ENCODE data around the gene NDUFAF2.

Gene NDUFAF2

DNA sequence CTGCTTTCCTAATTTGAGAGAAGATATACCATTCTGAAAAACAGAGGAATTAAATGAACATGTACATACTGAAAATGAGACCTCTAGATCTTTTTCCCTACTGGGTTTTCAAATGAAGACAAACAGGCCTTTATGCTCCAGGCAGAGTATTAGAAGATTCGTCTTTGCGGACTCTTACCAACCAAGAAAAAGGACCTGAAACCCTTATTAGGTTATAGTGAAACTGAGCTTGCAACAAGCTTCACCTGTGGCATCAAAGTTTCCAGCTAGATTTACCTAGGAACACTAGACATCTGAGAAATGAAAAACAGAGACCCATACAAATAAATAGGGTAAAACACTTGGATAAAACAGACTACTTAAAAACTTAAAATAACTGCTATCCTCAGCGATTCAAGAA is 171.0 kb downstream of the NDUFAF2 start:
- no peak for DNase-seq

DNA sequence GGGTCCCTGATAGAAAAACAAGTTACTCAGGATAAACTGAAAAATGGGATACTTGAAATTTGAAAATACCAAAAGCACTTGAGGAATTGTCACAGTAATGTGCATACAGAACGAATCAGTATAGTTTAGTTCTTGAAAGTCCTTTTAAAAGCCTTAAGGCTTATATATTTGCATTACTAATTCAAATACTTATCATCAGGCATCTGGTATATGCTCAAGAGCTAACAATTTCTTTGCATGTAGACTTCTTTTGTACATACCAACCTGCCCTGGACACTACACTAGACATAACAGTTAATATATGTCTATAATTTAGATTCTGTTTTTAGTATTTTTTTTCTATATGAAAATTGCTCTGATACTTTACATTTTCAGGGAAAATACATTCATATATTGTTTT is 174.1 kb downstream of the NDUFAF2 start:
- DNase-seq = no peak

DNA sequence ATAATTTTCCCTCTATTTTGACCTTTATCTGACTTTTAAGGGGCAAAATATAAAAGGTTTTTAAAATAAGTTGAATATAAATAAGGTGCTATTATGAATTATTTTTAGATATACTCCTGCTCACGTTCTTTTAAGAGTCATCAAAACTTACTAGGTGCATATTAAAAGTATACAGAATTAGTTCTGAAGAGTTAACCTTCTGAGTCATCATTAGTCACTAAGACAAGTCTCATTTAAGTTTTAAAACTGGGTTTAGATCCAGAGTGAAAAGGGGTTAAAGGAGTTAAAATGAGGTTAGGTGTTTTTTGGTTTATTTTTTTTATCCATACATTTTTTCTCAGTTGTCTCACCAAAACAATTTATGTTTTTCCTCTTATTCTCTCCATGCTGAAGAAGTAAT is 175.5 kb downstream of the NDUFAF2 start:
- DNase-seq = no peak

DNA sequence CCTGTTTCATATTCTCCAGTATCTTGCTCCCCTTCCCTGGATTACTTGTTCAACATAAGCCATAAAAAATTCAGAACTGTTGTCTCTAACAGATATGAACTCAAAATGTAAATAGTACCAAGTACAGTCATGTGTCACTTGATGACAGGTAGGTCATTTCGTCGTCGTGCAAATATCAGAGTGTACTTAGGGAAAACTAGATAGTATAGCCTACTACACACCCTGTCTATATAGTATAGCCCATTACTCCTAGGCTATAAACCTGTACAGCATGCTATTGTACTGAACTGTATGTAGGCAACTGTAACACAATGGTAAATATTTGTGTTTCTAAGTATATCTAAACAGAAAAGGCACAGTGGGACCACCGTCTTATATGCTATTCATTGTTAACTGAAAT is 178.1 kb downstream of the NDUFAF2 start:
- no peak for DNase-seq

DNA sequence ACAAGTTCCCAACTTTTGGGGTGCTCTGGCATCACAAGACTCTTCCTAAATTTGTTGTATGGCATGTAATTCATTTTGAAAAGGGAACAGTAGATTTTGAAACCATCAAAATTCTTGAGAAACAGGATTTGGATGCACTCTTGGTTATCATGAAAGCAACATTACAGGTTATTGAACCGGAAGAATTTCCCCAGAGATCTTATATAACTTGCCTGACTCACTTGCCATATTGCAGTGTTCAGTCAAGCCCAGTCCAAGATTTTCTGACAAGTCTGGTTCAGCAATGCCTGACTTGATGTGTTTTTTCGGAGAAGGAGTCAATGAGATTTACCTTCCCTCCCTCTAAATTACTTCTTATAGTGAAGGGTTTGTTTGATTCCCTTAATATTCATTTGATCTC is 185.3 kb downstream of the NDUFAF2 start:
- no peak for DNase-seq

DNA sequence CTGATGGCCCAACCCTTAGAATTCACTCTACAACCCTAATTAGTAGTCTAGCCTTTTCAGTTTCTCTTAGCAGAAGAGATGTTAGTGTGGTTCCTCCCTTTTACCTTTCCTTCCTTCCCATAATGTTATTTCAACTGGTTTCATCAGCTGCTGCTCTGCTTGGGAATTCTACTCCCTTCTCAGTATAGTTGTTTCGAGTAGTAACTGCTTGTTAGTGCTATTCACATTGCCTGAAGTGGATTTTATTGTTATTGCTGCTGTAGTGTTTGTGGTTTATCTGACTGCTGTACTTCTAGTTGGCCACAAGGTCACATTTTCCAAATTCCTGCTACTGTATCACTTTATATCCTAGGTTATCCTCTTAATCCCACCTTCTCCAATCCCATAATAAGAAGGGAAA is 187.6 kb downstream of the NDUFAF2 start:
- no peak for DNase-seq

DNA sequence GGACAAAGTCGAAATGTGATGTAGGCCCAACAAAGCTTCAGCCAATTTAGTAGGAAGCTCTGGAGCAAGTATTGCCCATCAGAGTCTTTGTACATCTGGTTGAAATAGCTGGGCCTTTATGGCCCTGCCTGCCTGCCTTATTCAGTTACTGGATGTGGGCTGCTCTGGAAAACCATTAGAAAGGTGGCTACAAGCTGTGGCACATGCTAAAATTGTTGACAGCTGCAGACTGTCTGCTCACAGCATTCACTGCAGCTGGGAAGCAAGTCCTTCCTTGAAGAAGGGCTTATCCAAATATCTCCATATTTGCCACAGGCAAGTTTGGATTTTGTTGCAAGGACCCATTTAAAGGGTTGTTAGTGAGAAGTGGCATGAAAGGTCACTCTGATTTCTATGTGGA is 192.8 kb downstream of the NDUFAF2 start:
- DNase-seq = no peak

DNA sequence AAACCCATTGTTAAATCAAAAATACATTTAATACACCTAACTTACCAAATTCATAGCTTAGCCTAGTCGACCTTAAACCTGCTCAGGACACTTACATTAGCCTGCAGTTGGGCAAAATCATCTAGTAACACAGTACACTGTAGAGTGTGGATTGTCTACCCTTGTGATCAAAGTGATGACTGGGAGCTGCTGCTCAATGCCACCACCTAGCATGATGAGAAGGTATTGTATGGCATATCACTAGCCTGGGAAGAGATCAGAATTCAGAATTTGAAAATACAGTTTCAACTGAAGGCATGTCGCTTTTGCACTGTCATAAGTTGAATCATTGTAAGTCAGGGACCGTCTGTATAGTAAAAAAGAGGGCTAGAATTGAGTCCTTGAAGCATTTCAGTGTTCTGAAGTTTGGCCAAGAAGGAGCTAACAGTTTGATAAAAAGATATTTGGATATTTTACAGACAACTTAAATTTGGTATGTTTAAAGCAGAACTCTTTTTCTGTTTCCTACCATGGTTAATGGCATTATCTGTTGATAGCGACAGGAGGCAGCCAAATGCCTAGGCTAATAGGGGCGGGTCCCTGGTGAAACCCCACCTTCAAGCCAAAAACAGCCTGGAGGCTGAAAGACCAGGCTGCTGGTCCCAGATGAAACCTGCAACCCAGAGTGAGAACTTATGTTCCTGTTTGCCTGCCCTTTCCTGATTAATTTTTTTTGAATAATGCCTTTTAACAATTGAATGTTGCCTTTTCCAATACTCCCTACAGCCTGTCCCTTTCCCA is 194.3 kb downstream of the NDUFAF2 start:
- DNase-seq = no peak

DNA sequence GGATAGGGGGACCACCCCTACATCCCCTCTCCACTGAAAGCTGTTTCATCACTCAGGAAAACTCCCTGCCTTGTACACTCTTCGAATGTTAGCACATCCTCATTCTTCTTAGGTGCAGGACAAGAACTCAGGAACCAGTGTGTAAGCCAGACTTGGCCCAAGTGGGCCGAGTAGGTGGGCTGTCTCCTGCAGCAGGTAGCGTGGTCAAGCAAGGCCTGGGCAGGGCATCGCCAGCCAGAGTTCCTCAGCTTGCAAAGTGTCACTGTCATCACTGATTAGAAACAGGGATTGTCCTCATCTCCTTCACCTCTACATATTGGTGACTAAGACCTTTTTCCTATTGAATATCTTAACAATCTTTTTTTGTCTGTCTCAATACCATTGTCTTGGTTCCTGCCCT is 194.9 kb downstream of the NDUFAF2 start:
- no peak for DNase-seq

DNA sequence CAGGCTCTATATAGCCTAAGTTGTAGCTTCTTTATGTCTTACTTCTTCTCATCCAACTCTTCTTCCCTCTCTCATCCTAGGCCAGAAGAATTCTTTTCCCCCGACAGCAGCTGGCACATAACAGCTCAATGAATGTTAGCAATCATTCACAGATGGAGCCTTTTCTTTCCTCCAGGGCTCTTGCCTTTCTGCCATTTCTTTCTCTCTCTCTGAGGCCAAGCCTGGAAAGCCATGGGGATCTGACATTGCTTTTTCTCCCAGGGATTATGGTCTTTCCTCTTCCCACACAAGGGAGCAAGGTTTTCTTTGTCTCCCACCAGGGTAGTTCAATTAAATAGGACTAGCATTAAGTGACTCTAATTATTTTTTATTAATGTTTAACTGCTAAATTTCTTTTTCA is 196.8 kb downstream of the NDUFAF2 start:
- DNase-seq = no peak

DNA sequence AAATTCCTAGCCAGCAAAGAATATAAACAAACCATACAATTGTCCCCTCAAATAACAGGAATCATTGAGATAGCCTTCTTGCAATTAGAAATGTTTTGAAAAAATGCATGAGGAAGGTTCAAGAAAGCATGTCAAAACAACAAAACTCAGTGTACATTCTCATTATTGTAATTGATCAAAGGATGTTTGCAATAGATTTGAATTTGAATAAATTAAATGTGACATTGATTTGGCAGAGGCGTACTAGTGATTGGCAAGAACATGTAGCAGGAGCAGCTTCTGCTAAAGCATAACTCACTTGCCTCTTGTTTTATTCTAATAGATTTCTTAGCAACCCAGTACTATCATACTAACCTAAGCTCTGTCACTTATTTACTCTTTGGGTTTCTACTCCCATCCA is 197.4 kb downstream of the NDUFAF2 start:
- no peak for DNase-seq

DNA sequence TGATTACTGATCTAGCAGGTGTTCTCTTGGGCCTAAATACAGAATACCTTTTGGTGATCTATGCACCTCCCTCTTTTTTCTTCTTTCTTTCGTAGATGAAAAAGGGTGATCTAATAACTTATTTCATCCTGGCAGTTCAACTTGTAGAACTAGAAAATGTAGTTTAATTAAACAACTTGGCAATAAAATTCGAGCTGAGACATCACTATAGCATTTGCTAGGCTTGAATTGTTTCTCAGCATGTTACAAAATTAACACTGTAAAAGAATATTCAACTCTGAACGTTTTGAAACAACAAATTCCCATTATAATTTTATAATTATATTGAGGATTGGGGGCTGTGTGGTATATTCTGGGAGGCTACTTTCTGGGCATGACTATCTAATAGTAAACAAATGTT is 197.8 kb downstream of the NDUFAF2 start:
- DNase-seq = no peak

DNA sequence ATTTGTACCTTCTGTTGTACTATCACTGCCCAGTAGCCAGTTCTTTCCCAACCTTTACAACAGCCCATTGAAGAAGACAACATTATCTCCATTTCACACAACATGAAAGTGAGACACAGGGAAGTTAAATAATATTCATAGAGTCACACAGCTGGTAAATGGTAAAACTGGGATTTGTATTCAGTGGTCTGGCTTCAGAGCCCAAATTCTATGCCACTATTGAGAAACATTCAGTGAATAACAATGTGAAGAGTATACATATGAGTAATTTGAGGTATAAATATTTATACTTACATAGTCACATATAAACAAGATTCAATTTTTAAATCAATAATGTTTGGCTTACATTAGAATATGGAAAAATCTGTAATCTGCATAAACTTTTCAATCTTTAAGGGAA is 203.5 kb downstream of the NDUFAF2 start:
- DNase-seq = no peak

DNA sequence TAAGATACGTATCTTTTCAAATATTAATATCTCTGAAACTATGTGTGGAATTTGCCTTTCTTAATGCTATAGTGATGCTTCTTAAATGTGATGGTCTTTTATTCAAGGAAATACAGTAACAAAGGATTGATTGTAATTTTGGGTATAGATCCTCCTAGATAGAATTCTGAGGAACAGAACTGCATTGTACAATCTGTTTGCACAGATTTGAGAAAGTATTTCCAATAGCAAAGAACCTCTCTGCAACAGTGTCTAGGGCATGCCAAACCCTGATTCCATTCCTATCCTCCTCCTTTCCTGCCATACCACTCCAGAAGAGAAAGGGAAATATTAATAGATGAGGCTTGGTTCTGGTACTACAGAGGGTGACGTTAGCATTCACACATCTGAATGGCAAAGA is 206.9 kb downstream of the NDUFAF2 start:
- DNase-seq = no peak

DNA sequence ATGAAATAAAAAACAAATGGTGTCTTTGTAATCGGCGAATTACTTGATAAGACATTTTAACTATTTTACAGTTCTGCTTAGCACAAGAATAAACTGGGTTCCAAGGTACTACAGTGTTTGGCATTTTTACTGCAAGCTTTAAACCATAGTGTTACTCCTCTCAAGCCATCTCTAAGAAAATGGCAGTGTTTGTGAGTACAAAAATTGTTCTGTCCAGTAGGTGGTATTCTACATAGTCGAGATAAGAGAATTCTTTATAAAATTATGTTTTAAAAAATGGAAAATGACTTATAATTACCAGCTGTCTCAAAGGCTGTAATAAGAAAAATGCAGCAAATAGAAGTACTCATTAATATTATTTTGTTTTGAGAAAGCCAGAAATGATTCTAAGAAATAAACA is 214.1 kb downstream of the NDUFAF2 start:
- DNase-seq = no peak

DNA sequence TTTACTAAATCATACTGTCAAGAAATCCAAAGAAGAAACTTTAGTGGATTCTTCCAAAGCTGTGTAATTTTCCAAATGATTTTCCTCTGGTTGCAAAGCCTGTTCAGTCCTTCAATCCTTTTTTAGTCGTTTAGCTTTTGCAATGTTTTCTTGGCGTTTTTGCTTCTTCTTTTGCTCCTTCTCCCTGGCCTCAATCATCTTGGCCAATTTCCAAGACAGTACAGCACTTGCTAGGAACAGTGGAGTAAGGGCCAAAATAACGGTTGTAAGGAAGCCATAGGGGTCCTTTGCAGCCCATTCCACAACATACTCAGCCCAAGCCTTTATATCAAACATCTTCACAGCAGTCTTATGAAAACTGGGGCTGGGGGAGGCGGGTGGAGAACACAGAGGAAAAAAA is 214.8 kb downstream of the NDUFAF2 start:
- no peak for DNase-seq

DNA sequence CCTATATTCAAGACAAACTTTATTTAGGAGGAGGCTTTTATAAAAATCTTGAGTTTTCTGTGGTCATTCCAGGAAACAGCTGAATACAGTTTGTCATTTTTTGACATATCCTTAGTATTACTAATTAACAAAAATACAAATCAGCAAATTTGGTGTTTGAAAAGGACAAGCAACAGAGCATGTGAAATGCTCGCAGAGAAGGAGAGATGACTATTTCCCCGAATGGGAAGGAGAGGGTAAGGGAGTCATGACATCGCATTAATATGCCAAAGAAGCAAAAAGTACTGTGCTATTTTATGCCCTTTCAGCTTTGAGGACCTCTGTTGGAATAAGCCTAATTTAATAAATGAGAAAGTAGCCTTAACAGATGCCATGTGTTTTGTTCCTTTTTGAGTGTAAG is 215.5 kb downstream of the NDUFAF2 start:
- no peak for DNase-seq

DNA sequence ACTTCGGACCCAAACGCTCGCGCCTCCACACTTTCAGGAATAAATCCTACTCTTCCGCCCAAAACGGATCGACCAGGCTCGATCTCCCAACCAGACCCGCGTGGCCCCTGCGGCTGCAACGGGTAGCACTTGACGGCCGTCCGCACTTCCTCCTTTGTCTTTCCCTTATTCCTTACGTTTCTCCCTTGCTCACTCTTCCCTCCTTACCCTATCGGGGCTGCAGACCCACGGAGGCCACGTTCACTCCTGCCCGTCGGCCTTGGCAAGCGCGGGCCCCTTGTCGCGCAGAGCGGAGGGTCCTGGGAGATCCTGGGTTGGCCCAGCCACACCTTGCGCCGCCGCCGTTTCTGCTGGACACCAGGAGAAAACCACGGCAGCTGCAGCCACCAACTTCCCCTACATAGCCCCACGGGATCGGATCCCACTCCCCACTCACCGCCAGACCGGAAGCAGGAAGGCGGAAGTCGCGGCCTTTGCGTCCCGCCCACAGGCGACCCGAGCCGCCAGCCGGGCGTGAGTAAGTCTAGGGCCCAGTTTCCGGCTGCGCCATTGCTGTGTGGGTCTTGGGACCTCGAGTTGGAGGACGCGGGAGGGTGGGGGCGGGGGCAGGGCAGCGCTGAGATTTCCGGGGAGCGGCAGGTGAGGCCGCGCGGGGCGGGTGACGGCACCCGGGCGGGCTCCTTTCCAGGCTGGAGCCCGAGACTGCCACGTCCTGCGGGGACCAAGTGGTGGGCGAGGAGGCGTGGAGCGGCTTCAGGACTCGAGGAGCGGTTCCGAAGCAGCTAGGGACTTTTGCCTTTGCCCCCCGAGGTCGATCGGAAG is 217.2 kb downstream of the NDUFAF2 start, which contains the start of gene SMIM15:
SMIM15 (minus strand) TSS at position 459 of the 822 bp plus-strand sequence. CDS start 2,297 bp downstream, outside the sequence.
- DNase-seq = peak; percentile 22 to 89 (median 78)

DNA sequence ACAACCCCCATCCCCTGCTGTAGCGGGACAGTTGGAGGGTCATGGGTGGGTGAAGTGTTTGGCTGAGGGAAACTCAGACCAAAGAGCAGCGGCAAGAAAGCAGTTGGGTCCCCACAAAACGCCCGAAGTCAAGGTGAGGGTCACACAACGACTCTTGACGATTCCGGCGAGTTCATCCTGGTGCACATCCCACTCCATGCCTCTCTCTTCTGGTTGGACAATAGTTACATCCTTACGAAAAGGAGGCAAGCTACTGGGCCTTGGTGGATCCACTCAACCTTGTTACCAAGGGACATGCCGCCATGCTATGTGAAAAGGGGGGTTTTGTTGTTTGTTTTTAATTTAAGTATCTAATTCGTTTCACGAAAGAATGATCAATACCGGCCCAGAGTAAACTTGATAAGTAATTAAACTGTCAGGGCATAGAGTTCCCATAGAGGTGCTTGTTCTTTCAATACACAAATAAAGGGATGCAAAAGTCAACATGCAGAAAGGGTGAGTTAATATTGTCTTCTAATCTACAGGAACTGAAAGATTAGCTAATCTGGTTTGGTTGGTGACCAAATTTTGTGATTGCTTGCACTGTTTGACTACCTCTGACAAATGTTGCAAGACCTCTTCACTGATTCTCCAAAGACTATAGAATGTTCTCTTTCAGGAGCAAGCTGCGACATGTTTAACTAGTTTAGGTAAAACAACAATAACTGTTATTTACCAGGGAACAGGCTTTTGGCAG is 218.0 kb downstream of the NDUFAF2 start:
- peak in 3 of 58 donors; percentile 20 to 50 (median 20) for DNase-seq

DNA sequence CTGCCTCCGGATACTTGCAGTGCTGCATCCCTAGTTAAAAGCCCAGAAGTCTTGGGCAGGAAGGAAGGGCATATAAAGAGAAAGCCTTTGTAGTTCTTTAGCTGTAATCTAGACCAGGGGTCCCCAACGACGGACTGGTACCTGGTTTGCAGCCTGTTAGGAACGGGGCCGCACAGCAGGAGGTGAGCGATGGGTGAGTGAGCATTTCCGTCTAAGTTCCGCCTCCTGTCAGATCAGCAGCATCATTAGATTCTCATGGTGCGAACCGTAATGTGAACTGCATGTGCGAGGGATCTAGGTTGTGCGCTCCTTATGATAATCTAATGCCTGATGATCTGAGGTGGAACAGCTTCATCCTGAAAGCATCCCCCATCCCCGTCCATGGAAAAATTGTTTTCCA is 218.9 kb downstream of the NDUFAF2 start:
- DNase-seq = no peak

DNA sequence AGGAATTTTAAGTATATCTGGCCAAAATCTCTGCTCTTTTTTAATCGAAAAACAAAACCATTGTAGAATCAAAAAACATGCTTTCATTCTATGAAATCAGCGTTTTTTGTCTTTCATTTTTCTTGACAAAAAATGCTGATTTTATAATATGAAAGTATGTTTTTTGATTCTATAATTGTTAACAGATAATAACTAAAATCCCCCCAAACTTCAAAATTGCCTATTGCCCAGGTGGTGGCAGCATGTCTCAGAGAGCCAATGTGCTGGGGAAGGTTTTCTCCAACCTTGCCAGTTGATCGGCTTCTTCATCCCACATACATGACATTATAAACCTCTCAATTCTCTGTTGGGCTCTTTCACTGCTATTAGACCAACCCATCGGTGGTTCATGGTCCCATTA is 222.4 kb downstream of the NDUFAF2 start:
- DNase-seq = peak in 14 of 58 donors; percentile 0 to 31 (median 6)

DNA sequence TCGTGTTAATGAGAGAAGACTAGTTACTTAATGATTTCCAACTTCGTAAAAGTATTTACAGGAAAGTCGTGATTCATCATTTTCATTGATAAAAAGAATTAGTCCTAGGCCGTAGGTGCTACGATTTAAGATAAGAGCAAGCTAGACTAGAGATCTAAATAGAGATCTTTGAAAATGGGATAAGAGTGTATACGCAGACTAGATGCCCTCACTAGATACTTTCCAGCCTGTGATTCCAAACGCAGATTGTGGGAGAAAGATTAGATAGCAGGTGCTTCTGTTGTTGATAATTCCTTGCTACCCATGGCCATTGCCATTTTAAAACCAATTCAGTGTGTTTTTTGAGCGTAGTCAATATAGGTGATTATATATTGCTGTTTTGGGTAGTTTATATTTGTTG is 223.9 kb downstream of the NDUFAF2 start:
- no peak for DNase-seq
